CD4-positive, CD25-positive, alpha-beta regulatory T cell (primary cell): ENCODE results near the gene GALNT12. TPM values are rescaled to one million over a fixed set of nuclear protein-coding genes. Genes with fewer than 3 reads are reported as not detected.

Experiments
- ATAC-seq, 2 donors: fragments of 150-1000 bp; cut with Tn5 transposase; one replicate each; pipeline ENCODE4 v1.10.0; 2021; ENCODE audit warnings: low read depth in 2 of 2, moderate number of reproducible peaks in 2 of 2, moderate library complexity in 1 of 2
- DNase-seq, 3 donors: peaks; one replicate each; pipeline versions ENCODE4 v3.0.0 to v3.0.0-alpha.2; 2012 to 2022; ENCODE audit warnings: mixed read lengths in 1 of 3
- H3K27ac ChIP-seq: one replicate; pipeline ENCODE4 v1.7.0; 2013; ENCODE audit warnings: mild to moderate bottlenecking, low read length; ENCODE audit not compliant: insufficient read depth, poor library complexity, severe bottlenecking
- H3K27me3 ChIP-seq: one replicate; pipeline ENCODE4 v1.7.0; 2013; ENCODE audit warnings: low read length; ENCODE audit not compliant: control insufficient read depth, insufficient read depth
- H3K36me3 ChIP-seq: one replicate; pipeline ENCODE4 v1.7.0; 2013; ENCODE audit warnings: mild to moderate bottlenecking, low read length, moderate library complexity; ENCODE audit not compliant: control insufficient read depth, insufficient read depth
- H3K4me1 ChIP-seq: 2 replicates; pipeline ENCODE4 v1.7.0; 2013; ENCODE audit warnings: mild to moderate bottlenecking, low read length; ENCODE audit not compliant: insufficient read depth, control insufficient read depth, poor library complexity, severe bottlenecking
- H3K4me3 ChIP-seq: one replicate; pipeline ENCODE4 v1.7.0; 2013; ENCODE audit warnings: low read depth, mild to moderate bottlenecking, low read length, moderate library complexity
- H3K9me3 ChIP-seq, 2 experiments: 1 replicate in 1 of 2; 2 replicates in 1 of 2; pipeline ENCODE4 v1.7.0; 2013; ENCODE audit warnings: low read length in 2 of 2, mild to moderate bottlenecking in 1 of 2, moderate library complexity in 1 of 2; ENCODE audit not compliant: control insufficient read depth in 2 of 2
- H3K27ac Mint-ChIP-seq, 3 donors: one replicate each; pipeline ENCODE4 v1.8.0; 2020 to 2022; ENCODE audit warnings: mild to moderate bottlenecking in 3 of 3, mixed read lengths in 3 of 3, moderate library complexity in 2 of 3
- H3K27me3 Mint-ChIP-seq: one replicate; pipeline ENCODE4 v1.8.0; 2022; ENCODE audit warnings: mild to moderate bottlenecking, mixed read lengths
- H3K36me3 Mint-ChIP-seq: one replicate; pipeline ENCODE4 v1.8.0; 2020; ENCODE audit warnings: mixed read lengths
- H3K4me1 Mint-ChIP-seq, 4 donors: one replicate each; pipeline ENCODE4 v1.8.0; 2020 to 2022; ENCODE audit warnings: mixed read lengths in 4 of 4, mild to moderate bottlenecking in 1 of 4
- H3K4me3 Mint-ChIP-seq, 4 donors: one replicate each; pipeline ENCODE4 v1.8.0; 2020 to 2022; ENCODE audit warnings: mild to moderate bottlenecking in 4 of 4, mixed read lengths in 4 of 4, moderate library complexity in 3 of 4
- H3K9me3 Mint-ChIP-seq, 7 donors: one replicate each; pipeline ENCODE4 v1.8.0; 2020 to 2022; ENCODE audit warnings: mixed read lengths in 7 of 7, mild to moderate bottlenecking in 3 of 7, moderate library complexity in 2 of 7
- polyA plus RNA-seq, 4 donors: library from polyadenylated mRNA; unstranded; fragments of 300-500 nt; fragmentation: Illumina TruSeq; gene quantifications; one replicate each; pipeline ENCODE4 v1.2.3, GENCODE V29; 2021
- total RNA-seq: library from RNA; stranded (reverse); gene quantifications from one replicate; pipeline ENCODE4 v1.2.3, GENCODE V29; 2022

GALNT12 gene
- total and polyA plus RNA-seq, 5 donors from 2014 or later: 1.4 to 4.7 (median 2.0) TPM

DNA sequence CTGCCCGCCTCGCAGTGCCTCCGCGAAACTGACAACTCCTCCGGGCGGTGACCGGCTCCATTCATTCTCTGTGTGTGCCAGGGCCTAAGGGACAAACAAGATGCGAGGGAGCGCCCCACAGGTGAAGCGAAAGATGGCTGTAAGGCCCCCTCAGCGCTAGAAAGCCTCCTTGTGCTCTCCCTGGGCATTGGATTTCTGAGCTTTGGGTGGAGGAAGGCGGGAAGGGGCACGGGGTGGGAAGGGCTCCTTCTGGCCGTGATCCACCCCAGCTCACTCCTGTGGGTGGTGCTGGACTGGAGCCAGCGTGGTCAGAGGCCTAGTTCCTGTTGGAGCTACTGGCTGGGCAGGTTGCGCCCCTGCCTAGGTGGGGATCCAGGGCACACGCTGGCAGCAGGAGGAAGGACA is 943 bp downstream of the GALNT12 start:
- H3K4me1 Mint-ChIP-seq: peaks cover 7 to 36% (median 20%) of the 10 kb centered on the region in 4 donors
- H3K27me3 Mint-ChIP-seq: peaks cover 48% of the 10 kb centered on the region
- Histone ChIP-seq H3K9me3 (no peaks in the 10 kb centered on the region), H3K36me3 (no peaks in the 10 kb centered on the region), H3K4me1 (peaks cover 9% of the 10 kb centered on the region), H3K27me3 (peaks cover 12% of the 10 kb centered on the region), H3K4me3 (peak overlapping the region; percentile 53), H3K27ac (no peak overlapping the region)
- peak overlapping the region; percentile 70 to 94 (median 88) for H3K4me3 Mint-ChIP-seq
- H3K9me3 Mint-ChIP-seq: peaks cover 0 to 4% (median 0%) of the 10 kb centered on the region in 7 donors
- DNase-seq: no peak
- peaks cover 4% of the 10 kb centered on the region for H3K36me3 Mint-ChIP-seq
- ATAC-seq: no peak
- H3K27ac Mint-ChIP-seq: peak overlapping the region in 1 of 3 donors; percentile 59

DNA sequence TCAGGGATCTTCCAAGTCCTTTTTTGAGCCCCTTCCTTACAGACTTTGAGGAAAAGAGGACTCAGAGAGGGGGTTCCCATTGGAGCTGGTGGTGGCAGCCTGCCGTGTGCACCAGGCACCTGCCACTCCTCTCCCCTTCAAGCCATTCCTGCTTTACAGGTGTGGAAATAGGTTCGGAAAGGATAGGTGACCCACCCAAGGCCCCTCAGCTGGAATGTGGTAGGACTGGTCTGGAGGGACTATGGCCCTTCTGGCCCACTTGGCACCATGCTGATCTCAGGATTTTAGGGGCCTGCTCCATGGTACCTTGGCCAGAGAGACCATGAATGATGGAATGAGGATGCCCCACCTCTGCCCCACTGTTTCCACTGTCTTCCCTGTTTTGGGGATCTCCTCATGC is 1.4 kb downstream of the GALNT12 start:
- no peaks in the 10 kb centered on the region for H3K9me3 ChIP-seq
- no peak overlapping the region for H3K27ac ChIP-seq
- no peak for ATAC-seq
- peaks cover 10% of the 10 kb centered on the region for H3K27me3 ChIP-seq
- Mint-ChIP-seq H3K27ac (no peak overlapping the region), H3K9me3 (peaks cover 0 to 4% (median 0%) of the 10 kb centered on the region in 7 donors), H3K4me1 (peaks cover 7 to 36% (median 20%) of the 10 kb centered on the region in 4 donors), H3K4me3 (peak overlapping the region; percentile 70 to 94 (median 88)), H3K27me3 (peaks cover 44% of the 10 kb centered on the region), H3K36me3 (peaks cover 4% of the 10 kb centered on the region)
- H3K4me3 ChIP-seq: no peak overlapping the region
- peaks cover 9% of the 10 kb centered on the region for H3K4me1 ChIP-seq
- no peak for DNase-seq
- no peaks in the 10 kb centered on the region for H3K36me3 ChIP-seq

DNA sequence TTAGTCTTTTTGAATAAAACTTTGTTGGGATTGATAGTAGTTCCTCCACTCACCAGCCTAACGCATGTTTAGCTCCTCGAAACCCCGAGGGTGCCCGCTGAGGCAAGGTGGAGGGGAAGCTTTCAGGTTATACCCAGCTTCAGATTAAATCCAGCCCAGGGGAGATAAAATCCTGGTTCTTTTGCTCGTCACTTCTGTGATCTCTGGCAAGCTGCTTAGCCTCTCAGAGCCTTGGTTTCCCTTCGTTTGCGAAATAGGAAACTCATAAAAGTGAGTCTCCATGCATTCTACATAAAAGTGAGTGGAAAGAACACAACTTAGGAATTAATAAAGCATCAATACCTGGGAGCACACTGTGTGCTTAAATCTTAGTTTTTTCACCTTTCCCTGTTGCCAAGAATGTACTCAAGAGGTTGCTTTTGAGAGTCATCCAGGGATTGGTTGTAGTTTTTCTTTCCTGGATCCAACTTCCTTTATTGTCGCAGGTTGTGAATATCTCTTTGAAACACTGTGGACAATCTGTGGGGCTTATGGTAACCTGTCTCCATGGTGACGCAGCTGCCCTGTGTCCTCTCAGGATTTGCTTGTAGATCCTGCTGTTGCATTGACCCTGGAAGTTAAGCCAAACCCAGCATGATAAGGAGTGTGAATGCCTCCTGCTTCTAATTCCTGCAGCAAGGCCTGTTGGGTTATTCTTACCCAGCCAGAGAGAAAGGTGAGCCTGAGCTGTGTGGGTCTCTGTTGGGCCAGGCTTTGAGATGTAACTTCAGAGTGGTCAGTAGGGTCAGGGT is 2.0 kb downstream of the GALNT12 start:
- DNase-seq (no peak), ATAC-seq (no peak)
- Histone ChIP-seq H3K4me1 (peaks cover 9% of the 10 kb centered on the region), H3K36me3 (no peaks in the 10 kb centered on the region), H3K27ac (no peak overlapping the region), H3K4me3 (no peak overlapping the region), H3K27me3 (peaks cover 9% of the 10 kb centered on the region), H3K9me3 (no peaks in the 10 kb centered on the region)
- Mint-ChIP-seq H3K27me3 (peaks cover 38% of the 10 kb centered on the region), H3K36me3 (peaks cover 4% of the 10 kb centered on the region), H3K9me3 (peaks cover 0 to 5% (median 0%) of the 10 kb centered on the region in 7 donors), H3K27ac (no peak overlapping the region), H3K4me1 (peaks cover 7 to 36% (median 21%) of the 10 kb centered on the region in 4 donors), H3K4me3 (peak overlapping the region; percentile 47 to 87 (median 70))

GRCh38 chr9:98810102-98810842 is 2.8 kb downstream of the GALNT12 start:
- Mint-ChIP-seq H3K4me1 (peaks cover 7 to 36% (median 23%) of the 10 kb centered on the region in 4 donors), H3K36me3 (peaks cover 4% of the 10 kb centered on the region), H3K4me3 (peak overlapping the region in 2 of 4 donors; percentile 1 to 36), H3K9me3 (peaks cover 0 to 5% (median 0%) of the 10 kb centered on the region in 7 donors), H3K27me3 (peaks cover 33% of the 10 kb centered on the region), H3K27ac (no peak overlapping the region)
- H3K9me3 ChIP-seq: no peaks in the 10 kb centered on the region
- H3K36me3 ChIP-seq: no peaks in the 10 kb centered on the region
- H3K4me3 ChIP-seq: no peak overlapping the region
- H3K4me1 ChIP-seq: peaks cover 9% of the 10 kb centered on the region
- DNase-seq: no peak
- H3K27me3 ChIP-seq: peaks cover 6% of the 10 kb centered on the region
- no peak for ATAC-seq
- no peak overlapping the region for H3K27ac ChIP-seq

GRCh38 chr9:98811051-98811650 is 3.7 kb downstream of the GALNT12 start:
- no peaks in the 10 kb centered on the region for H3K9me3 ChIP-seq
- Mint-ChIP-seq H3K36me3 (peaks cover 4% of the 10 kb centered on the region), H3K27ac (no peak overlapping the region), H3K9me3 (peaks cover 0 to 5% (median 0%) of the 10 kb centered on the region in 7 donors), H3K4me1 (peaks cover 7 to 36% (median 25%) of the 10 kb centered on the region in 4 donors), H3K27me3 (peaks cover 25% of the 10 kb centered on the region), H3K4me3 (peak overlapping the region in 1 of 4 donors; percentile 38)
- DNase-seq: no peak
- no peaks in the 10 kb centered on the region for H3K36me3 ChIP-seq
- H3K4me1 ChIP-seq: peaks cover 9% of the 10 kb centered on the region
- no peak overlapping the region for H3K4me3 ChIP-seq
- H3K27ac ChIP-seq: no peak overlapping the region
- peaks cover 4% of the 10 kb centered on the region for H3K27me3 ChIP-seq
- ATAC-seq: no peak

- no peak for ATAC-seq
These were observed 8.0 kb downstream of the GALNT12 start for GRCh38 chr9:98815391-98815951.

GRCh38 chr9:98818764-98819163 is 11.3 kb downstream of the GALNT12 start:
- Histone ChIP-seq H3K36me3 (no peaks in the 10 kb centered on the region), H3K4me1 (no peaks in the 10 kb centered on the region), H3K27me3 (peaks cover 2% of the 10 kb centered on the region), H3K4me3 (no peak overlapping the region), H3K9me3 (no peaks in the 10 kb centered on the region), H3K27ac (no peak overlapping the region)
- DNase-seq: no peak
- Mint-ChIP-seq H3K4me3 (no peak overlapping the region), H3K27ac (no peak overlapping the region), H3K27me3 (no peaks in the 10 kb centered on the region), H3K4me1 (peaks cover 0 to 7% (median 5%) of the 10 kb centered on the region in 4 donors), H3K36me3 (peaks cover 4% of the 10 kb centered on the region), H3K9me3 (peaks cover 0 to 6% (median 0%) of the 10 kb centered on the region in 7 donors)
- ATAC-seq: no peak

More at GRCh38 chr9:98815391-98815951, 8.0 kb downstream of the GALNT12 start:
- peaks cover 4% of the 10 kb centered on the region for H3K27me3 ChIP-seq
- H3K4me1 ChIP-seq: no peaks in the 10 kb centered on the region
- H3K27ac ChIP-seq: no peak overlapping the region
- Mint-ChIP-seq H3K36me3 (peaks cover 4% of the 10 kb centered on the region), H3K27ac (no peak overlapping the region), H3K4me3 (no peak overlapping the region), H3K4me1 (peaks cover 5 to 13% (median 10%) of the 10 kb centered on the region in 4 donors), H3K9me3 (peaks cover 0 to 5% (median 0%) of the 10 kb centered on the region in 7 donors), H3K27me3 (peaks cover 5% of the 10 kb centered on the region)
- no peaks in the 10 kb centered on the region for H3K36me3 ChIP-seq
- H3K4me3 ChIP-seq: no peak overlapping the region
- DNase-seq: no peak
- H3K9me3 ChIP-seq: no peaks in the 10 kb centered on the region
